ENCODE measurements around the gene WDFY2.

Gene WDFY2

GRCh38 chr13:51624207-51624606, 39.9 kb downstream of the WDFY2 start:
- H3K4me3 ChIP-seq (ENCODE audit: low read depth, low read length), result no peak overlapping the region
- no peak for TF ChIP-seq CTCF (IDR thresholded peaks at IDR 0.05; ENCODE audit: borderline replicate concordance, insufficient read depth, low read depth, low read length)

- no peak overlapping the region for H3K4me3 ChIP-seq (ENCODE audit: low read depth, low read length)
- no peak for TF ChIP-seq CTCF (IDR thresholded peaks at IDR 0.05; ENCODE audit: borderline replicate concordance, insufficient read depth, low read depth, low read length)
Measured at GRCh38 chr13:51624695-51625345, 40.6 kb downstream of the WDFY2 start.

GRCh38 chr13:51625555-51626345, 41.5 kb downstream of the WDFY2 start:
- no peak overlapping the region for H3K4me3 ChIP-seq (ENCODE audit: low read depth, low read length)

GRCh38 chr13:51626749-51627148, 42.5 kb downstream of the WDFY2 start:
- no peak overlapping the region for H3K4me3 ChIP-seq (ENCODE audit: low read depth, low read length)
- TF ChIP-seq CTCF (IDR thresholded peaks at IDR 0.05; ENCODE audit: borderline replicate concordance, insufficient read depth, low read depth, low read length), result no peak

More at GRCh38 chr13:51625555-51626345, 41.5 kb downstream of the WDFY2 start:
- TF ChIP-seq CTCF (IDR thresholded peaks at IDR 0.05; ENCODE audit: borderline replicate concordance, insufficient read depth, low read depth, low read length), result no peak

- no peak for TF ChIP-seq CTCF (IDR thresholded peaks at IDR 0.05; ENCODE audit: borderline replicate concordance, insufficient read depth, low read depth, low read length)
- H3K4me3 ChIP-seq (ENCODE audit: low read depth, low read length), result no peak overlapping the region
Measured at GRCh38 chr13:51628059-51628852, 44.0 kb downstream of the WDFY2 start.

- TF ChIP-seq CTCF (IDR thresholded peaks at IDR 0.05; ENCODE audit: borderline replicate concordance, insufficient read depth, low read depth, low read length), result no peak
- H3K4me3 ChIP-seq (ENCODE audit: low read depth, low read length), result no peak overlapping the region
Measured at GRCh38 chr13:51629491-51630287, 45.4 kb downstream of the WDFY2 start.

Data from GM12875 (cell line).